Neural progenitor cell (in vitro differentiated cells): Measurements from ENCODE around the gene BTBD18.

Experiments
- EZH2 ChIP-seq: fragments of 200-600 bp; sonication (generic); IDR thresholded peaks from 2 replicates; pipeline ENCODE4 v1.6.1; 2017; ENCODE audit warnings: antibody characterized with exemption, mild to moderate bottlenecking, moderate library complexity
- TF ChIP-seq, protein P1 (sequence below): fragments of 200-600 bp; sonication (generic); IDR thresholded peaks from 2 replicates; pipeline ENCODE4 v1.5.1; 2017; ENCODE audit warnings: antibody characterized with exemption, mild to moderate bottlenecking

GRCh38 chr11:57791321-57792059 is 39.9 kb upstream of the BTBD18 start:
- TF ChIP-seq, protein P1, sequence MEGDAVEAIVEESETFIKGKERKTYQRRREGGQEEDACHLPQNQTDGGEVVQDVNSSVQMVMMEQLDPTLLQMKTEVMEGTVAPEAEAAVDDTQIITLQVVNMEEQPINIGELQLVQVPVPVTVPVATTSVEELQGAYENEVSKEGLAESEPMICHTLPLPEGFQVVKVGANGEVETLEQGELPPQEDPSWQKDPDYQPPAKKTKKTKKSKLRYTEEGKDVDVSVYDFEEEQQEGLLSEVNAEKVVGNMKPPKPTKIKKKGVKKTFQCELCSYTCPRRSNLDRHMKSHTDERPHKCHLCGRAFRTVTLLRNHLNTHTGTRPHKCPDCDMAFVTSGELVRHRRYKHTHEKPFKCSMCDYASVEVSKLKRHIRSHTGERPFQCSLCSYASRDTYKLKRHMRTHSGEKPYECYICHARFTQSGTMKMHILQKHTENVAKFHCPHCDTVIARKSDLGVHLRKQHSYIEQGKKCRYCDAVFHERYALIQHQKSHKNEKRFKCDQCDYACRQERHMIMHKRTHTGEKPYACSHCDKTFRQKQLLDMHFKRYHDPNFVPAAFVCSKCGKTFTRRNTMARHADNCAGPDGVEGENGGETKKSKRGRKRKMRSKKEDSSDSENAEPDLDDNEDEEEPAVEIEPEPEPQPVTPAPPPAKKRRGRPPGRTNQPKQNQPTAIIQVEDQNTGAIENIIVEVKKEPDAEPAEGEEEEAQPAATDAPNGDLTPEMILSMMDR, result no peak
- no peak for TF ChIP-seq EZH2
